Calu3 (cell line): ENCODE results near the gene NFKBIZ. TPM values are rescaled to one million over a fixed set of nuclear protein-coding genes. Genes with fewer than 3 reads are reported as not detected.

Source experiments
- BruUV-seq: library from RNA; stranded (reverse); fragments of 400-500 nt; replicated peaks from 2 replicates; lab custom pipeline; 2021; lab: Mats Ljungman, UMichigan
- CTCF ChIA-PET: fragments of 300-600 bp; sonication (Branson Sonifier 250); formaldehyde crosslinking; loops from one replicate; lab custom pipeline; 2022; ENCODE audit warnings: antibody characterized with exemption; lab: Charles Lee
- DNase-seq: peaks from one replicate; pipeline ENCODE4 v3.0.0; 2022
- H3K27ac Mint-ChIP-seq: one replicate; pipeline ENCODE4 v1.8.0; 2022; ENCODE audit warnings: mixed read lengths; ENCODE audit not compliant: unreplicated experiment
- H3K27me3 Mint-ChIP-seq: one replicate; pipeline ENCODE4 v1.8.0; 2022; ENCODE audit warnings: mixed read lengths; ENCODE audit not compliant: unreplicated experiment
- H3K36me3 Mint-ChIP-seq: one replicate; pipeline ENCODE4 v1.8.0; 2022; ENCODE audit warnings: mild to moderate bottlenecking, moderate library complexity, mixed read lengths; ENCODE audit not compliant: insufficient read depth, unreplicated experiment
- H3K4me1 Mint-ChIP-seq: one replicate; pipeline ENCODE4 v1.8.0; 2022; ENCODE audit warnings: mild to moderate bottlenecking, low read depth, mixed read lengths; ENCODE audit not compliant: unreplicated experiment
- H3K4me3 Mint-ChIP-seq: one replicate; pipeline ENCODE4 v1.8.0; 2022; ENCODE audit warnings: mild to moderate bottlenecking, low read depth, moderate library complexity, mixed read lengths; ENCODE audit not compliant: unreplicated experiment
- H3K9me3 Mint-ChIP-seq: one replicate; pipeline ENCODE4 v1.8.0; 2022; ENCODE audit warnings: low read depth, mixed read lengths; ENCODE audit not compliant: unreplicated experiment
- intact Hi-C: fragments of 100-400 bp; cut with micrococcal nuclease; formaldehyde crosslinking; loops from one replicate; pipeline ENCODE4 v1.10.0; 2022; ENCODE audit not compliant: unreplicated experiment
- total RNA-seq: library from RNA; stranded (reverse); gene quantifications from 2 replicates; pipeline ENCODE4 v1.2.3, GENCODE V29; 2022
- TF ChIP-seq, protein P1 (sequence below): fragments of 200-600 bp; IDR thresholded peaks from one replicate; pipeline ENCODE4 v1.8.0; 2022; ENCODE audit warnings: antibody characterized with exemption; ENCODE audit not compliant: unreplicated experiment

The NFKBIZ gene
- total RNA-seq, 1 experiment from 2014 or later, result 217 TPM

DNA sequence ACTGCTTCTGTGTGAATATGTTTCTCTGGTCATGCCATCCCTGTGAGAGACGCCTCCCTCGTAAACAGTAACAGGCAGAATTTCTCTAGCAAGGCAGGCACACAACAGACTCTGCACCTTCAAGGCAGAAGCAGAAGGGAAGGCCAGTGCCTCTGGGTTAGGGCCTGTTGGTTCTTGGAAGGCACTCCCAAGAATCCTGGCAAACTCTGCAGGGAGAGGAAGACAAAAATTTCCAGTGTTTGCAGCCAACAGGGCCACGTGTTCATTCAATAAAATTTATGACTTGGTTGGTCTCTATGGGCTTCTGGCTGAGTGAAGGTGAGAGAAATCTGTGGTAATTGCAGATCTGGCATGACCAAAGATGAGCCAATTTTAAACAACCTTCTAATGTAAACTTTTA lies 39.3 kb downstream of the NFKBIZ start:
- Mint-ChIP-seq H3K36me3 (no peaks in the 10 kb centered on the region), H3K4me3 (no peak overlapping the region), H3K27ac (no peak overlapping the region), H3K4me1 (peaks cover 13% of the 10 kb centered on the region), H3K27me3 (no peaks in the 10 kb centered on the region), H3K9me3 (peaks cover 2% of the 10 kb centered on the region)
- TF ChIP-seq, protein P1, sequence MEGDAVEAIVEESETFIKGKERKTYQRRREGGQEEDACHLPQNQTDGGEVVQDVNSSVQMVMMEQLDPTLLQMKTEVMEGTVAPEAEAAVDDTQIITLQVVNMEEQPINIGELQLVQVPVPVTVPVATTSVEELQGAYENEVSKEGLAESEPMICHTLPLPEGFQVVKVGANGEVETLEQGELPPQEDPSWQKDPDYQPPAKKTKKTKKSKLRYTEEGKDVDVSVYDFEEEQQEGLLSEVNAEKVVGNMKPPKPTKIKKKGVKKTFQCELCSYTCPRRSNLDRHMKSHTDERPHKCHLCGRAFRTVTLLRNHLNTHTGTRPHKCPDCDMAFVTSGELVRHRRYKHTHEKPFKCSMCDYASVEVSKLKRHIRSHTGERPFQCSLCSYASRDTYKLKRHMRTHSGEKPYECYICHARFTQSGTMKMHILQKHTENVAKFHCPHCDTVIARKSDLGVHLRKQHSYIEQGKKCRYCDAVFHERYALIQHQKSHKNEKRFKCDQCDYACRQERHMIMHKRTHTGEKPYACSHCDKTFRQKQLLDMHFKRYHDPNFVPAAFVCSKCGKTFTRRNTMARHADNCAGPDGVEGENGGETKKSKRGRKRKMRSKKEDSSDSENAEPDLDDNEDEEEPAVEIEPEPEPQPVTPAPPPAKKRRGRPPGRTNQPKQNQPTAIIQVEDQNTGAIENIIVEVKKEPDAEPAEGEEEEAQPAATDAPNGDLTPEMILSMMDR, result no peak
- CTCF ChIA-PET, result no interaction called here
- no peak for DNase-seq
- no TSS peak for BruUV-seq
- intact Hi-C loops, result no loop called here

DNA sequence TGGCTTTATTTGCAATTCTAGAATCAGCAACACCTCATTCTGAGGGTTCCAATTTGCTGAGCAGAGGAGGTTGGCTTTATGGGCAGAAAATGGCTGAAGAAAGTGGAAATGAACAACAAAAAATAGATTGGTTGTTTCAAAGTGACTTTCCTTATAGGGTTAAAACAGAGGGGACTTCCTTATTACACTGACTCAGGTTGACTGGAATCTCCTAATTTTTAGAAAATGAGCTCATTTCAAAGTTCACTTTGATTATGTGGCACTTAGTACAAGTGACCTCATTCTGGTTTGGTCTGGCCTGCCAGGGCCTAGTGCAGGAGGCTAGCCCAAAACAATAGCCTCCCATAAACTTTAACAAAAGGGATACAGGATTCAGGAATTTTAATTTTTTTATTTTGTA lies 41.4 kb downstream of the NFKBIZ start:
- BruUV-seq, result no TSS peak
- TF ChIP-seq, protein P1, result no peak
- Mint-ChIP-seq H3K27ac (no peak overlapping the region), H3K4me1 (peaks cover 13% of the 10 kb centered on the region), H3K4me3 (no peak overlapping the region), H3K36me3 (no peaks in the 10 kb centered on the region), H3K27me3 (no peaks in the 10 kb centered on the region), H3K9me3 (no peaks in the 10 kb centered on the region)
- CTCF ChIA-PET, result interaction anchor here (0.7 kb wide), 2 partner anchors 39 to 240 kb away, joined by 3 read pairs; no protein-coding TSS in a partner anchor
- DNase-seq, result no peak
- intact Hi-C loops, result no loop called here

DNA sequence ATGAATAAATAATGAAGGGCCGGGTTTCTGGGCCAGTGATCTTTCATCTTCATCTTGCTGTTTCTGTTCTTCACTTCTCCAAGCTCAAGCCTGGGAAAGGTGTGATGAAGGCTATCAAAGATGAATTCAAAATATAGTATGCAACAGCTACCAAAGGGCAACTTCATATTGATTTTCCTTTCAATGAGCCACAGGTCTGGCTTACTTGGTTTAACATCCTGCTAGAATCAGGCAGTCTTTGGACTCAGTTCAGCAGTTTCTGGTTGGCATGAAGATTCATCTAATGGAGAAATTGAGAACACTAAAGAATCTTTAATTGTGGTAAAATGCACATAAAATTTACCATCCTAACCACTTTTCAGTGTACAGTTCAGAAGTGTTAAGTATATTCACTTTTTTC lies 43.3 kb downstream of the NFKBIZ start:
- TF ChIP-seq, protein P1, result no peak
- H3K4me3 Mint-ChIP-seq, result no peak overlapping the region
- H3K4me1 Mint-ChIP-seq, result peaks cover 13% of the 10 kb centered on the region
- no TSS peak for BruUV-seq
- intact Hi-C loops, result no loop called here
- H3K27ac Mint-ChIP-seq, result no peak overlapping the region
- H3K27me3 Mint-ChIP-seq, result no peaks in the 10 kb centered on the region
- DNase-seq, result no peak
- no peaks in the 10 kb centered on the region for H3K36me3 Mint-ChIP-seq
- CTCF ChIA-PET, result no interaction called here
- no peaks in the 10 kb centered on the region for H3K9me3 Mint-ChIP-seq

DNA sequence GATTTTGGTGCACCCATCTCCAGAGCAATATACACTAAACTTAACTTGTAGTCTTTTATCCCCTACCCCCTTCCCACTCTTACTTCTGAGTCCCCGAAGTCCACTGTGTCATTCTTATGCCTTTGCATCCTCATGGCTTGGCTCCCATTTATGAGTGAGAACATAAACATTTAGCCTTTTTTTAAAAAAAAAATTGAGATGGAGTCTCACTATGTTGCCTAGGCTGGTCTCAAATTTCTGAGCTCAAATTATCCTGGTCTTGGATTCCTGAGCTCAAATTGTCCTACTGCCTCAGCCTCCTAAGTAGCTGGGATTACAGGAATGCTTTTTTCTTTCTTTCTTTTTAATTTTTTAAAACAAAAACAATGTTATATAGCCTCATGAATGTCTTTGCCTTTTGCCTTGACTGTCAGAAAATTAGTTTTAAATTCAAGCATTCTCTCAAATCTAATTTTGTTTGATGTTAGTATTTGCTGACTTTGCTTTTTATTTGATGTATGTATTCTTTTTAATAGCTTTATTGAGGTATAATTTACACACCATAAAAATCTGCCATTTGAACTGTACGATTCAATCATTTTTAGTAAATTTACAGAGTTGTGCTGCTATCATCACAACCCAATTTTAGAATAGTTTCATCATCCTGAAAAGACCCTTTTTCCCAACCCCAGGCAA lies 46.9 kb downstream of the NFKBIZ start:
- no TSS peak for BruUV-seq
- CTCF ChIA-PET, result no interaction called here
- no peak overlapping the region for H3K4me3 Mint-ChIP-seq

More for the DNA sequence above, 46.9 kb downstream of the NFKBIZ start:
- no peaks in the 10 kb centered on the region for H3K36me3 Mint-ChIP-seq
- no peaks in the 10 kb centered on the region for H3K9me3 Mint-ChIP-seq
- no peak overlapping the region for H3K27ac Mint-ChIP-seq
- H3K4me1 Mint-ChIP-seq, result peaks cover 13% of the 10 kb centered on the region
- intact Hi-C loops, result no loop called here
- TF ChIP-seq, protein P1, result no peak
- H3K27me3 Mint-ChIP-seq, result no peaks in the 10 kb centered on the region
- DNase-seq, result no peak
